HCT116 (cell line): ENCODE results near the gene CFAP46. TPM values are rescaled to one million over a fixed set of nuclear protein-coding genes. Genes with fewer than 3 reads are reported as not detected.

Experiments used
- ATAC-seq: fragments of 200-7000 bp; cut with Tn5 transposase; 2 replicates; pipeline ENCODE4 v1.9.1; 2020; ENCODE audit warnings: mild to moderate bottlenecking, moderate library complexity
- BruUV-seq: library from RNA; stranded (reverse); fragments of 400-500 nt; replicated peaks from 2 replicates; lab custom pipeline; 2021; lab: Mats Ljungman, UMichigan
- CTCF ChIA-PET: fragments of 300-600 bp; sonication (Branson Sonifier 250); formaldehyde crosslinking; loops from one replicate; lab custom pipeline; 2021; ENCODE audit warnings: antibody characterized with exemption; lab: Charles Lee
- POLR2A ChIA-PET: fragments of 300-600, 350-600 bp; sonication (Branson Sonifier 250); formaldehyde crosslinking; loops from one replicate; lab custom pipeline; 2021; ENCODE audit warnings: antibody characterized with exemption; lab: Charles Lee
- RAD21 ChIA-PET, 2 experiments: fragments of 300-600 bp; sonication (Branson Sonifier 250); formaldehyde crosslinking; loops; one replicate each; lab custom pipeline; 2023; ENCODE audit warnings: low total read pairs in 2 of 2; ENCODE audit not compliant: uncharacterized antibody in 2 of 2, unreplicated experiment in 2 of 2, low non-redundant PET in 1 of 2; lab: Charles Lee
- DNase-seq: peaks from one replicate; pipeline ENCODE4 v3.0.0-alpha.2; 2010; ENCODE audit warnings: low read depth, low spot score
- H2AFZ ChIP-seq: fragments of 200-600 bp; shearing (Covaris generic), sonication (generic); 2 replicates; pipeline ENCODE4 v1.6.1; 2017; ENCODE audit warnings: low read depth, mixed run types, mixed read lengths, antibody characterized with exemption, low read length; ENCODE audit not compliant: poor library complexity, severe bottlenecking
- H3K27ac ChIP-seq: 2 replicates; pipeline ENCODE4 v1.5.1; 2012; ENCODE audit warnings: low read depth, low read length
- H3K27me3 ChIP-seq: fragments of 200-600 bp; sonication (generic); 2 replicates; pipeline ENCODE4 v1.6.1; 2016; ENCODE audit warnings: mixed run types, low read length, mixed read lengths; ENCODE audit not compliant: insufficient read depth
- H3K36me3 ChIP-seq, 2 experiments: fragments of 200-500 bp in 1 of 2; fragments of 200-600 bp in 1 of 2; sonication (Bioruptor generic) in 1 of 2; sonication (generic) in 1 of 2; 2 replicates each; pipeline versions ENCODE4 v1.5.1 to v1.6.1; 2014 to 2016; ENCODE audit warnings: low read length in 2 of 2, inconsistent platforms in 1 of 2, mixed read lengths in 1 of 2, mixed run types in 1 of 2; ENCODE audit not compliant: insufficient read depth in 2 of 2, control insufficient read depth in 1 of 2
- H3K4me1 ChIP-seq, 2 experiments: fragments of 200-600 bp in 1 of 2; sonication (generic) in 1 of 2; 2 replicates each; pipeline versions ENCODE4 v1.5.1 to v1.6.1; 2012 to 2017; ENCODE audit warnings: low read length in 2 of 2, inconsistent platforms in 1 of 2, mild to moderate bottlenecking in 1 of 2, mixed read lengths in 1 of 2, mixed run types in 1 of 2, moderate library complexity in 1 of 2; ENCODE audit not compliant: insufficient read depth in 2 of 2, control insufficient read depth in 1 of 2
- H3K4me2 ChIP-seq: fragments of 200-600 bp; sonication (generic); 2 replicates; pipeline ENCODE4 v1.6.1; 2017; ENCODE audit warnings: mixed run types, low read length, mixed read lengths
- H3K4me3 ChIP-seq, 2 experiments: fragments of 200-600 bp in 1 of 2; sonication (generic) in 1 of 2; replicated peaks in 1 of 2; 2 replicates each; pipeline ENCODE4 v1.5.1; 2011 to 2016; ENCODE audit warnings: low read length in 2 of 2, control low read depth in 1 of 2, low read depth in 1 of 2, mild to moderate bottlenecking in 1 of 2, mixed read lengths in 1 of 2, mixed run types in 1 of 2
- H3K79me2 ChIP-seq: fragments of 200-600 bp; sonication (generic); 2 replicates; pipeline ENCODE4 v1.6.1; 2017; ENCODE audit warnings: mild to moderate bottlenecking, mixed run types, low read length, moderate library complexity, mixed read lengths; ENCODE audit not compliant: insufficient read depth
- H3K9ac ChIP-seq: fragments of 200-600 bp; sonication (generic); 2 replicates; pipeline ENCODE4 v1.6.1; 2016; ENCODE audit warnings: low read length, mixed read lengths
- H3K9me2 ChIP-seq: fragments of 200-600 bp; sonication (generic), shearing (Covaris generic); 2 replicates; pipeline ENCODE4 v1.6.1; 2017; ENCODE audit warnings: mixed run types, mild to moderate bottlenecking, moderate library complexity; ENCODE audit not compliant: insufficient read depth
- H3K9me3 ChIP-seq, 2 experiments: fragments of 200-500 bp in 1 of 2; fragments of 200-600 bp in 1 of 2; sonication (Bioruptor generic) in 1 of 2; sonication (generic) in 1 of 2; 2 replicates each; pipeline ENCODE4 v1.6.1; 2014 to 2017; ENCODE audit warnings: low read length in 2 of 2, mixed read lengths in 2 of 2, inconsistent platforms in 1 of 2, low read depth in 1 of 2, mild to moderate bottlenecking in 1 of 2, mixed run types in 1 of 2, moderate library complexity in 1 of 2; ENCODE audit not compliant: control insufficient read depth in 1 of 2, insufficient read depth in 1 of 2
- H4K20me1 ChIP-seq: fragments of 200-600 bp; sonication (generic), shearing (Covaris generic); 2 replicates; pipeline ENCODE4 v1.6.1; 2017; ENCODE audit warnings: mixed run types, mild to moderate bottlenecking, moderate library complexity; ENCODE audit not compliant: insufficient read depth
- CBX3 ChIP-seq: IDR thresholded peaks from 2 replicates; pipeline ENCODE4 v1.6.1; 2012; ENCODE audit warnings: low read depth
- EGR1 ChIP-seq: IDR thresholded peaks from 2 replicates; pipeline ENCODE4 v1.6.1; 2012; ENCODE audit warnings: low read depth
- FOSL1 ChIP-seq: IDR thresholded peaks from 2 replicates; pipeline ENCODE4 v1.6.1; 2012; ENCODE audit warnings: low read depth
- MAX ChIP-seq: IDR thresholded peaks from 2 replicates; pipeline ENCODE4 v1.6.1; 2012
- POLR2A ChIP-seq: IDR thresholded peaks from 2 replicates; pipeline ENCODE4 v1.7.0; 2011; ENCODE audit warnings: borderline replicate concordance; ENCODE audit not compliant: insufficient read depth, insufficient read length; ENCODE audit errors: extremely low read depth
- POLR2AphosphoS5 ChIP-seq: IDR thresholded peaks from 2 replicates; pipeline ENCODE4 v1.6.1; 2011; ENCODE audit warnings: mild to moderate bottlenecking, low read depth, low read length, moderate library complexity
- REST ChIP-seq: IDR thresholded peaks from 2 replicates; pipeline ENCODE4 v1.6.1; 2012; ENCODE audit warnings: low read depth
- SIN3A ChIP-seq: IDR thresholded peaks from 2 replicates; pipeline ENCODE4 v1.6.1; 2012; ENCODE audit warnings: low read depth
- SP1 ChIP-seq: IDR thresholded peaks from 2 replicates; pipeline ENCODE4 v1.6.1; 2012; ENCODE audit warnings: low read depth
- YY1 ChIP-seq: IDR thresholded peaks from 2 replicates; pipeline ENCODE4 v1.6.1; 2011; ENCODE audit warnings: low read length, low read depth, moderate library complexity, mild to moderate bottlenecking; ENCODE audit not compliant: insufficient replicate concordance; ENCODE audit errors: extremely low read depth
- ZNF274 ChIP-seq: fragments of 200-500 bp; sonication (Bioruptor generic); IDR thresholded peaks from 2 replicates; pipeline ENCODE4 v1.6.1; 2014; ENCODE audit warnings: mild to moderate bottlenecking, low read depth, low read length, inconsistent platforms
- intact Hi-C: fragments of 100-400 bp; cut with micrococcal nuclease; formaldehyde crosslinking; loops from 2 replicates; pipeline ENCODE4 v1.10.0; 2022
- total RNA-seq: library from RNA; stranded (reverse); gene quantifications from one replicate; pipeline ENCODE4 v1.2.1, GENCODE V29; 2021; ENCODE audit not compliant: unreplicated experiment
- TF ChIP-seq, protein P1 (sequence below): IDR thresholded peaks from 2 replicates; pipeline ENCODE4 v1.6.1; 2012
- TF ChIP-seq, protein P2 (sequence below), 3 experiments: fragments of 200-600 bp in 1 of 3; sonication (generic) in 1 of 3; IDR thresholded peaks in 2 of 3; conservative IDR thresholded peaks in 1 of 3; 2 replicates each; pipeline ENCODE4 v1.5.1; 2012 to 2017; ENCODE audit warnings: low read depth in 2 of 3, low read length in 2 of 3, antibody characterized with exemption in 1 of 3, borderline replicate concordance in 1 of 3, control low read depth in 1 of 3, mild to moderate bottlenecking in 1 of 3, mixed read lengths in 1 of 3, mixed run types in 1 of 3, moderate library complexity in 1 of 3; ENCODE audit not compliant: insufficient read depth in 1 of 3

Gene CFAP46
- total RNA-seq, 1 experiment from 2014 or later, result 1.4 TPM

GRCh38 chr10:132934953-132935352 lies 7.4 kb downstream of the CFAP46 start:
- BruUV-seq, result no TSS peak
- H3K36me3 ChIP-seq, result no peaks in the 10 kb centered on the region
- intact Hi-C loops, result no loop called here
- H3K9me2 ChIP-seq, result no peaks in the 10 kb centered on the region
- no peak overlapping the region for H3K9ac ChIP-seq
- DNase-seq (no peak), ATAC-seq (no peak)
- H3K27me3 ChIP-seq, result no peaks in the 10 kb centered on the region
- H3K79me2 ChIP-seq, result no peaks in the 10 kb centered on the region
- H4K20me1 ChIP-seq, result no peaks in the 10 kb centered on the region
- ChIA-PET POLR2A (no interaction called here), RAD21 (no interaction called here), CTCF (no interaction called here)
- no peak overlapping the region for H3K4me2 ChIP-seq
- TF ChIP-seq SP1, result no peak
- TF ChIP-seq REST, result no peak
- no peak for TF ChIP-seq YY1
- TF ChIP-seq CBX3, result no peak
- no peak for TF ChIP-seq FOSL1
- TF ChIP-seq EGR1, result no peak
- no peak for TF ChIP-seq ZNF274
- TF ChIP-seq MAX, result no peak
- TF ChIP-seq SIN3A, result no peak
- TF ChIP-seq, protein P1, sequence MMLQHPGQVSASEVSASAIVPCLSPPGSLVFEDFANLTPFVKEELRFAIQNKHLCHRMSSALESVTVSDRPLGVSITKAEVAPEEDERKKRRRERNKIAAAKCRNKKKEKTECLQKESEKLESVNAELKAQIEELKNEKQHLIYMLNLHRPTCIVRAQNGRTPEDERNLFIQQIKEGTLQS, result no peak
- no peak for TF ChIP-seq POLR2A
- no peak for TF ChIP-seq POLR2AphosphoS5
- TF ChIP-seq, protein P2, sequence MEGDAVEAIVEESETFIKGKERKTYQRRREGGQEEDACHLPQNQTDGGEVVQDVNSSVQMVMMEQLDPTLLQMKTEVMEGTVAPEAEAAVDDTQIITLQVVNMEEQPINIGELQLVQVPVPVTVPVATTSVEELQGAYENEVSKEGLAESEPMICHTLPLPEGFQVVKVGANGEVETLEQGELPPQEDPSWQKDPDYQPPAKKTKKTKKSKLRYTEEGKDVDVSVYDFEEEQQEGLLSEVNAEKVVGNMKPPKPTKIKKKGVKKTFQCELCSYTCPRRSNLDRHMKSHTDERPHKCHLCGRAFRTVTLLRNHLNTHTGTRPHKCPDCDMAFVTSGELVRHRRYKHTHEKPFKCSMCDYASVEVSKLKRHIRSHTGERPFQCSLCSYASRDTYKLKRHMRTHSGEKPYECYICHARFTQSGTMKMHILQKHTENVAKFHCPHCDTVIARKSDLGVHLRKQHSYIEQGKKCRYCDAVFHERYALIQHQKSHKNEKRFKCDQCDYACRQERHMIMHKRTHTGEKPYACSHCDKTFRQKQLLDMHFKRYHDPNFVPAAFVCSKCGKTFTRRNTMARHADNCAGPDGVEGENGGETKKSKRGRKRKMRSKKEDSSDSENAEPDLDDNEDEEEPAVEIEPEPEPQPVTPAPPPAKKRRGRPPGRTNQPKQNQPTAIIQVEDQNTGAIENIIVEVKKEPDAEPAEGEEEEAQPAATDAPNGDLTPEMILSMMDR (IDR thresholded peaks at IDR 0.05 in 2 of 3, conservative IDR thresholded peaks at IDR 0.05 in 1 of 3; ENCODE audit: borderline replicate concordance in 1 of 3, insufficient read depth in 1 of 3, low read depth in 2 of 3, low read length in 2 of 3), result no peak
- no peak overlapping the region for H2AFZ ChIP-seq
- no peak overlapping the region for H3K4me3 ChIP-seq
- H3K4me1 ChIP-seq, result no peaks in the 10 kb centered on the region
- no peaks in the 10 kb centered on the region for H3K9me3 ChIP-seq
- H3K27ac ChIP-seq, result no peak overlapping the region
